ENCODE measurements around the gene SMCO3.

Gene SMCO3

DNA sequence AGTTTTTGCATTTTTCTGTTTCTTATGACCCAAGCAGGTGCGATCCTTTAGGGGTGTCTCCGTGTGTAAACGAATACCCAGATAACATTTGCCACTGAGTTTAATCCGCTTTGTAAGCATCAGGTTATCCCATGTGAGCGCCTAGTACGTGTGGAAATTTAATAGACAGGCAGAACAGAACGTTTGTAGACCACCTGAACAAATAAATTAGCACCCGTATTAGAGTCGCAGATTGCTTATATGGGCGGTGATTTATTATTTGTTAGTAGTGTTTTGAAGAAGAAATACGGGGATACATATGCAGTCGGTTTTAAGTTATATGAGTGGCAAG lies 10.2 kb downstream of the SMCO3 start:
- Histone ChIP-seq H3K9me3 (ENCODE audit: control insufficient read depth in 5 of 5, low read length in 5 of 5) (no peaks in the 10 kb centered on the region), H3K27me3 (ENCODE audit: control insufficient read depth in 5 of 5, insufficient read depth in 4 of 5, low read length in 5 of 5) (no peaks in the 10 kb centered on the region), H3K27ac (ENCODE audit: low read depth, low read length) (peak overlapping the region; percentile 59), H3K4me1 (ENCODE audit: control insufficient read depth in 5 of 5, insufficient read depth in 5 of 5, low read length in 5 of 5) (peaks cover 0 to 23% (median 19%) of the 10 kb centered on the region in 5 donors), H3K4me3 (ENCODE audit: low read depth in 1 of 5, low read length in 5 of 5) (peak overlapping the region; percentile 74 to 96 (median 83)), H3K36me3 (ENCODE audit: control insufficient read depth in 5 of 5, insufficient read depth in 5 of 5, low read length in 5 of 5) (peaks cover 4 to 10% (median 8%) of the 10 kb centered on the region in 5 donors), H3K9ac (ENCODE audit: low read length in 5 of 5) (peak overlapping the region; percentile 71 to 76 (median 74))

GRCh38 chr12:14803011-14803829 lies 10.8 kb downstream of the SMCO3 start, which contains the start of the genes C12orf60 and WBP11:
C12orf60 (plus strand) TSS chr12:14803670; CDS start chr12:14822936, 19,266 bp downstream.
WBP11 (minus strand) TSS chr12:14803478; CDS start chr12:14801383, 2,095 bp downstream.
- Histone ChIP-seq H3K36me3 (ENCODE audit: control insufficient read depth in 5 of 5, insufficient read depth in 5 of 5, low read length in 5 of 5) (peaks cover 8 to 15% (median 13%) of the 10 kb centered on the region in 5 donors), H3K27me3 (ENCODE audit: control insufficient read depth in 5 of 5, insufficient read depth in 4 of 5, low read length in 5 of 5) (no peaks in the 10 kb centered on the region), H3K4me3 (ENCODE audit: low read depth in 1 of 5, low read length in 5 of 5) (peak within 1 kb of the TSS; percentile 74 to 96 (median 96)), H3K9me3 (ENCODE audit: control insufficient read depth in 5 of 5, low read length in 5 of 5) (no peaks in the 10 kb centered on the region), H3K9ac (ENCODE audit: low read length in 5 of 5) (peak within 1 kb of the TSS; percentile 82 to 98 (median 91)), H3K4me1 (ENCODE audit: control insufficient read depth in 5 of 5, insufficient read depth in 5 of 5, low read length in 5 of 5) (peaks cover 0 to 23% (median 19%) of the 10 kb centered on the region in 5 donors), H3K27ac (ENCODE audit: low read depth, low read length) (peak within 1 kb of the TSS; percentile 88)

GRCh38 chr12:14802721-14803010 lies 11.3 kb downstream of the SMCO3 start:
- H3K27ac ChIP-seq (ENCODE audit: low read depth, low read length) = peak overlapping the region; percentile 88
- H3K9me3 ChIP-seq (ENCODE audit: control insufficient read depth in 5 of 5, low read length in 5 of 5) = no peaks in the 10 kb centered on the region
- H3K4me3 ChIP-seq (ENCODE audit: low read depth in 1 of 5, low read length in 5 of 5) = peak overlapping the region; percentile 74 to 96 (median 96)
- H3K36me3 ChIP-seq (ENCODE audit: control insufficient read depth in 5 of 5, insufficient read depth in 5 of 5, low read length in 5 of 5) = peaks cover 14 to 21% (median 17%) of the 10 kb centered on the region in 5 donors
- peaks cover 0 to 23% (median 19%) of the 10 kb centered on the region in 5 donors for H3K4me1 ChIP-seq (ENCODE audit: control insufficient read depth in 5 of 5, insufficient read depth in 5 of 5, low read length in 5 of 5)
- H3K27me3 ChIP-seq (ENCODE audit: control insufficient read depth in 5 of 5, insufficient read depth in 4 of 5, low read length in 5 of 5) = no peaks in the 10 kb centered on the region
- H3K9ac ChIP-seq (ENCODE audit: low read length in 5 of 5) = peak overlapping the region; percentile 82 to 98 (median 91)

- Histone ChIP-seq H3K4me1 (ENCODE audit: control insufficient read depth in 5 of 5, insufficient read depth in 5 of 5, low read length in 5 of 5) (peaks cover 0 to 23% (median 19%) of the 10 kb centered on the region in 5 donors), H3K36me3 (ENCODE audit: control insufficient read depth in 5 of 5, insufficient read depth in 5 of 5, low read length in 5 of 5) (peaks cover 18 to 25% (median 21%) of the 10 kb centered on the region in 5 donors), H3K4me3 (ENCODE audit: low read depth in 1 of 5, low read length in 5 of 5) (peak overlapping the region; percentile 74 to 96 (median 96)), H3K27ac (ENCODE audit: low read depth, low read length) (no peak overlapping the region), H3K9me3 (ENCODE audit: control insufficient read depth in 5 of 5, low read length in 5 of 5) (no peaks in the 10 kb centered on the region), H3K27me3 (ENCODE audit: control insufficient read depth in 5 of 5, insufficient read depth in 4 of 5, low read length in 5 of 5) (no peaks in the 10 kb centered on the region), H3K9ac (ENCODE audit: low read length in 5 of 5) (peak overlapping the region; percentile 82 to 98 (median 91))
Measured at GRCh38 chr12:14802247-14802646, 11.7 kb downstream of the SMCO3 start.

DNA sequence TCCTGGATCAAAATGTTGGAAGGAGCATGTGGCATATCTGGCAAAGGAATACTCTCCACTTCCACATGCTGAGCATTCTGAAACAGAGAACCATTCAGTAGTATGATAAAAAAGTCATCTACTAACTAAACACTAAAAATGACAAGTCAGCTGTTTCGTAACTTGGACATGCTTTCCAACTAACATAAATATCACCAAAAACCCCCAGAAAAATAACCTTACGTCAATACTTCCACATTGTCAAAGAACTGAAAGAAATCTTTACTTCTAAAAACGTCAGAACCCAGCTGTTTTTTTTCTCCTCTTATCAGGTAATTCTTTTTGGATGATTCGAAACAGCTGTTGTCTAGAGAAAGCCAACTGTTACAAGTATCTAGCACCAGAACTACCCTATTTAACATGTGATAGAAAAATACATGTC lies 18.9 kb downstream of the SMCO3 start:
- no peaks in the 10 kb centered on the region for H3K9me3 ChIP-seq (ENCODE audit: control insufficient read depth in 5 of 5, low read length in 5 of 5)
- H3K36me3 ChIP-seq (ENCODE audit: control insufficient read depth in 5 of 5, insufficient read depth in 5 of 5, low read length in 5 of 5) = peaks cover 67 to 83% (median 79%) of the 10 kb centered on the region in 5 donors
- no peak overlapping the region for H3K27ac ChIP-seq (ENCODE audit: low read depth, low read length)
- H3K9ac ChIP-seq (ENCODE audit: low read length in 5 of 5) = no peak overlapping the region
- H3K4me1 ChIP-seq (ENCODE audit: control insufficient read depth in 5 of 5, insufficient read depth in 5 of 5, low read length in 5 of 5) = no peaks in the 10 kb centered on the region
- no peak overlapping the region for H3K4me3 ChIP-seq (ENCODE audit: low read depth in 1 of 5, low read length in 5 of 5)
- no peaks in the 10 kb centered on the region for H3K27me3 ChIP-seq (ENCODE audit: control insufficient read depth in 5 of 5, insufficient read depth in 4 of 5, low read length in 5 of 5)

- Histone ChIP-seq H3K4me3 (ENCODE audit: low read depth in 1 of 5, low read length in 5 of 5) (no peak overlapping the region), H3K36me3 (ENCODE audit: control insufficient read depth in 5 of 5, insufficient read depth in 5 of 5, low read length in 5 of 5) (peaks cover 29 to 60% (median 42%) of the 10 kb centered on the region in 5 donors), H3K27ac (ENCODE audit: low read depth, low read length) (no peak overlapping the region), H3K9ac (ENCODE audit: low read length in 5 of 5) (no peak overlapping the region), H3K27me3 (ENCODE audit: control insufficient read depth in 5 of 5, insufficient read depth in 4 of 5, low read length in 5 of 5) (no peaks in the 10 kb centered on the region), H3K9me3 (ENCODE audit: control insufficient read depth in 5 of 5, low read length in 5 of 5) (no peaks in the 10 kb centered on the region), H3K4me1 (ENCODE audit: control insufficient read depth in 5 of 5, insufficient read depth in 5 of 5, low read length in 5 of 5) (no peaks in the 10 kb centered on the region)
Measured at GRCh38 chr12:14785568-14785967, 28.4 kb downstream of the SMCO3 start.

- Histone ChIP-seq H3K9me3 (ENCODE audit: control insufficient read depth in 5 of 5, low read length in 5 of 5) (no peaks in the 10 kb centered on the region), H3K27me3 (ENCODE audit: control insufficient read depth in 5 of 5, insufficient read depth in 4 of 5, low read length in 5 of 5) (no peaks in the 10 kb centered on the region), H3K36me3 (ENCODE audit: control insufficient read depth in 5 of 5, insufficient read depth in 5 of 5, low read length in 5 of 5) (peaks cover 21 to 49% (median 32%) of the 10 kb centered on the region in 5 donors), H3K4me1 (ENCODE audit: control insufficient read depth in 5 of 5, insufficient read depth in 5 of 5, low read length in 5 of 5) (no peaks in the 10 kb centered on the region), H3K27ac (ENCODE audit: low read depth, low read length) (no peak overlapping the region), H3K4me3 (ENCODE audit: low read depth in 1 of 5, low read length in 5 of 5) (no peak overlapping the region), H3K9ac (ENCODE audit: low read length in 5 of 5) (no peak overlapping the region)
Measured at GRCh38 chr12:14784471-14784870, 29.5 kb downstream of the SMCO3 start.

DNA sequence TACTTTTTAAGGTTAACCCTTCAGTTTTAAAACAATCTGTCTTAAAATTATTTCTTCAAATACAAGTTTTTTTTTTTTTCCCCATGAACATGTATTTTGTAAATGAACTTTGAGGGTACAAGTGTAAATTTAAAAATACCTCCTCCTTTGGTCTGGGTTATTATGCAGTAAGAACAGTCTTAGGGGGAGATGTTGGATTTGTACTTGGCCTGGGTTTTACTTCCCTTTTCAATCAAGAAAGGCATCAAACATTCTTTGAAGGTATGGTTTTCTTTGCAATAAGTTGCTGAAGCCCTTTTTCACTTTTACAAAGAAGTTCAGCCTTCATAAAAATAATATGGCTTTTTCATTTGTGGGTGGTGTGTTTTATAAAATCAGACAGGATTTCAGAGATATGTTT lies 31.2 kb downstream of the SMCO3 start:
- peaks cover 9 to 33% (median 15%) of the 10 kb centered on the region in 5 donors for H3K36me3 ChIP-seq (ENCODE audit: control insufficient read depth in 5 of 5, insufficient read depth in 5 of 5, low read length in 5 of 5)
- H3K4me3 ChIP-seq (ENCODE audit: low read depth in 1 of 5, low read length in 5 of 5) = no peak overlapping the region
- H3K27ac ChIP-seq (ENCODE audit: low read depth, low read length) = no peak overlapping the region
- no peaks in the 10 kb centered on the region for H3K4me1 ChIP-seq (ENCODE audit: control insufficient read depth in 5 of 5, insufficient read depth in 5 of 5, low read length in 5 of 5)
- no peaks in the 10 kb centered on the region for H3K9me3 ChIP-seq (ENCODE audit: control insufficient read depth in 5 of 5, low read length in 5 of 5)
- no peaks in the 10 kb centered on the region for H3K27me3 ChIP-seq (ENCODE audit: control insufficient read depth in 5 of 5, insufficient read depth in 4 of 5, low read length in 5 of 5)
- no peak overlapping the region for H3K9ac ChIP-seq (ENCODE audit: low read length in 5 of 5)

- peaks cover 0 to 21% (median 7%) of the 10 kb centered on the region in 5 donors for H3K36me3 ChIP-seq (ENCODE audit: control insufficient read depth in 5 of 5, insufficient read depth in 5 of 5, low read length in 5 of 5)
- H3K9ac ChIP-seq (ENCODE audit: low read length in 5 of 5) = no peak overlapping the region
- no peaks in the 10 kb centered on the region for H3K9me3 ChIP-seq (ENCODE audit: control insufficient read depth in 5 of 5, low read length in 5 of 5)
- H3K4me1 ChIP-seq (ENCODE audit: control insufficient read depth in 5 of 5, insufficient read depth in 5 of 5, low read length in 5 of 5) = peaks cover 0 to 12% (median 9%) of the 10 kb centered on the region in 5 donors
- H3K4me3 ChIP-seq (ENCODE audit: low read depth in 1 of 5, low read length in 5 of 5) = no peak overlapping the region
- no peak overlapping the region for H3K27ac ChIP-seq (ENCODE audit: low read depth, low read length)
- no peaks in the 10 kb centered on the region for H3K27me3 ChIP-seq (ENCODE audit: control insufficient read depth in 5 of 5, insufficient read depth in 4 of 5, low read length in 5 of 5)
Measured at GRCh38 chr12:14781563-14781962, 32.4 kb downstream of the SMCO3 start.

- Histone ChIP-seq H3K36me3 (ENCODE audit: control insufficient read depth in 5 of 5, insufficient read depth in 5 of 5, low read length in 5 of 5) (peaks cover 0 to 14% (median 5%) of the 10 kb centered on the region in 5 donors), H3K9ac (ENCODE audit: low read length in 5 of 5) (no peak overlapping the region), H3K9me3 (ENCODE audit: control insufficient read depth in 5 of 5, low read length in 5 of 5) (no peaks in the 10 kb centered on the region), H3K27ac (ENCODE audit: low read depth, low read length) (no peak overlapping the region), H3K4me1 (ENCODE audit: control insufficient read depth in 5 of 5, insufficient read depth in 5 of 5, low read length in 5 of 5) (peaks cover 0 to 18% (median 16%) of the 10 kb centered on the region in 5 donors), H3K4me3 (ENCODE audit: low read depth in 1 of 5, low read length in 5 of 5) (no peak overlapping the region), H3K27me3 (ENCODE audit: control insufficient read depth in 5 of 5, insufficient read depth in 4 of 5, low read length in 5 of 5) (no peaks in the 10 kb centered on the region)
Measured at GRCh38 chr12:14780859-14781258, 33.1 kb downstream of the SMCO3 start.

Measured in subcutaneous abdominal adipose tissue (tissue), 5 donors.